SIG-M5 (cell line): ENCODE results near the gene CLIC1.
"Not testable (repeated sequence)": the region's sequence is repeated elsewhere in the genome, so short reads cannot be mapped to it uniquely, and the experiment has no call there.

Experiments used
- DNase-seq: peaks from one replicate; lab custom pipeline; 2025; lab: John Stamatoyannopoulos, UW

CLIC1 gene

DNA sequence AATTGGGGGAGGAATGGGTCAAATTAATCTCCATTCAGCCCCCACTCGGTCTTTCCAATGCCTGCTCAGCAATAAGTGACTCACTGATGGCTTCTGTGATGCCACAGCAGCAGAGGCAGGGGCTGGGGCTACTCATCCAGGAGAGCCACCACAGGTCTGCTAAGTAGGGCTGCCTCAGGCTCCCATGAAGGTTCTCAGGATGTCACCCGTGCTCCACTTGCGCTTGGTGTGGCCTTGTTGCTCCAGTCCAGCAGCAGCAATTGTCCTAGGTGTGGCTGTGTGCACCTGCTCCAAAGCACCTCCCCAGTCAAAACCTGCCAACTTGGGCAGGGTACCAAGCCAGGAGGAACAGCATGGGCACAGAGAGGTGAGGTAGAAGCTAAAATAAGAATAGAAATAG is 14.2 kb downstream of the CLIC1 start:
- DNase-seq = no peak

GRCh38 chr6:31721351-31722020 is 14.8 kb downstream of the CLIC1 start, which contains the start of gene LY6G6C:
TSS of gene LY6G6C (minus strand) at chr6:31721746. CDS start at chr6:31721679, 67 bp downstream.
- no peak for DNase-seq

GRCh38 chr6:31720196-31720770 is 16.0 kb downstream of the CLIC1 start:
- DNase-seq = no peak

- DNase-seq = no peak
Measured at GRCh38 chr6:31719001-31719400, 17.3 kb downstream of the CLIC1 start.

DNA sequence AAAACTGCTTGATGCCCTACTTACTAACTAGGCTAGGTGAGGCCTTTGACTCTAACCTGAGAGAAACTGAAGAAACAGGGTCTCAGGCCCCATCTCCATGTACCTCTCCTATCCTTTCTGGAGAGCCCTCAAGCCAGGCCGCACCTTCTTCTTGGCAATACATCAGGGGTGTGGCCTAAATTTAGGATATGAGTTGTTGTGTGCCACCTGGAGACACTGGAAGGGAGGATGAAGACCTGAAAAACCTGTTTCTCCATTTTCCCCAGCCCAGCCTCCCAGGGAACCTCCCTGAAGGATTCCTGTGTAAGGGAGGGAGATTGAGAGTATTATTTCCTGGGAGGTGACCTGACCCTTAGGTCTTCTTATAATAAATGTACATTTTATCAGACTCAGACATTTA is 18.1 kb downstream of the CLIC1 start:
- DNase-seq = no peak

- no peak for DNase-seq
Measured at GRCh38 chr6:31717499-31718222, 18.7 kb downstream of the CLIC1 start.

DNA sequence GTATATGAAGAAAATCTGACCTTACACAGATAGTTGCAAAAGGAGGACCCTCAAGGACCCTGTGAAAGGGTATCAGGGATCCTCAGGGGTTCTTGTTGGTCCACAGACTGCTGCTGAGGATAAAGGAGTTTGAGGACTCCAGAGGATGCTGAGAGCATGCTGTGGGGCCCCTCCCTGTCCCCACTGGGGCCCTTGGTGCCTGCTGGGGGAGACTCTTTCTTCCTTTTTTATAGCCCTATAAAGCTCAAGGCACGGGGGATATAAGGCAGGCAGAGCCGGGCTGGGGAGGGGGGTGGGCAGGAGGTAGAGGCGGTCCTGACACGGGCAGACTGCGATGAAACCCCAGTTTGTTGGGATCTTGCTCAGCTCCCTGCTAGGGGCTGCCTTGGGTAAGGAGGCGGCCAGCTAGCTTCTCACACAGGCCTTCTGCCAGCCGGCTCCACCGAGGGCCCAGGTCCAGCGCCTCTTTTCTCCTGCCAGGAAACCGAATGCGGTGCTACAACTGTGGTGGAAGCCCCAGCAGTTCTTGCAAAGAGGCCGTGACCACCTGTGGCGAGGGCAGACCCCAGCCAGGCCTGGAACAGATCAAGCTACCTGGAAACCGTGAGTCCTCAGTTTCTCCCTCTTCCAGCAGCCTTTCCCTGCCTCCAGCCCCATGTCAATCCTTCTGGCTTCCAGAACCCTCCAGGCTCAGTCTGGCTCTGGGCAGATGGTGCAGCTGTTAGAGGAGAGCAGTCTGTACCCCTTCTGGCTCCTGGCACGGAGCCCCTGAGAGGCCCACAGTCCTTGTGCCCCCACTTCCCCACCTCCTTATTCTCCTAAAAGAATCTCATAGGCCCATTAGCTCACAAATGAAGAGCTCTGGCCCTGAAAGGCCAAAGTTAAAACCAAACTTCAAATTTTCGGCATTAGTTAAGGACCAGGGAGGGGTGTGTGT is 21.0 kb downstream of the CLIC1 start, which contains the start of gene LY6G6D:
TSS of gene LY6G6D (plus strand) at position 327 of the 937 bp plus-strand sequence. CDS start at position 335, 8 bp downstream.
- DNase-seq = no peak

- no peak for DNase-seq
Measured at GRCh38 chr6:31713991-31714684, 22.2 kb downstream of the CLIC1 start.

DNA sequence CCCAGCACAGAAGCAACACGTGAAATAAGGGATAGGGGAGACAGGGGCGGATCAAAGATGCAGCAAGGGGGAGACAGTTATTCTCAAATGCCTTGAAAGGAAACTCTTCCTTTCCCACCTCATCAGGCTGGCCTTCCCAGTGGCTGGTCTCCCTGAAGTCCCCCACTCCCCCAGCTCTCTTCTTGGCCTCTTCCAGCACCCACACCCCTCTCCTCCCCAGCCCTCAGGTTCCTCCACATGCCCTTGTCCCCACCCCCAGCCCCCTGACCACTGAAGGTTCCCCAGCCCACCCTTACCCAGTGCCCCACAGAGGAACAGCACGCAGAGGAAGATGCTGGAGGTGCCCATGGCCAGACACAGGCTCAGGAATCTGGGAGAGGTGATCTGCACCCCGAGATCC is 22.9 kb downstream of the CLIC1 start:
- no peak for DNase-seq

DNA sequence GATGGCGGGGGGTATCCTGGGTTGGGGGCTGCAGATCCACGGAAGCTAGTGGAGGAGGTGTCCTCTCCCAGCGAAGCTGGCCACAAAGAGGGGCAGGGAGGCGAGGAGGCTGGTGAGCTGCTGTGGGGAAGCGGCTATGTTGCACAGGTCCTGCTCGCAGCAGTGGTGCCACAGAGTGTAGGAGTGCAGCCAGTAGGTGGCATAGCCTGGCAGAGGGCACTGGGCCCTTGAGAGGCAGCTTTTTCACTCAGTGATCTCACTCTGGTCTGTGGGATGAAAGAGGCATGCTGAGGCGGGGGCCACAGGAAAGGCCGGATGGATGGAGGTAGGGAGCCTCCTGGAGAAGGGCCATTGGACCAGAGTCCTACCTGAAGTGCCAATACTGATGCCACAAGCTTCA is 24.0 kb downstream of the CLIC1 start:
- no peak for DNase-seq

DNA sequence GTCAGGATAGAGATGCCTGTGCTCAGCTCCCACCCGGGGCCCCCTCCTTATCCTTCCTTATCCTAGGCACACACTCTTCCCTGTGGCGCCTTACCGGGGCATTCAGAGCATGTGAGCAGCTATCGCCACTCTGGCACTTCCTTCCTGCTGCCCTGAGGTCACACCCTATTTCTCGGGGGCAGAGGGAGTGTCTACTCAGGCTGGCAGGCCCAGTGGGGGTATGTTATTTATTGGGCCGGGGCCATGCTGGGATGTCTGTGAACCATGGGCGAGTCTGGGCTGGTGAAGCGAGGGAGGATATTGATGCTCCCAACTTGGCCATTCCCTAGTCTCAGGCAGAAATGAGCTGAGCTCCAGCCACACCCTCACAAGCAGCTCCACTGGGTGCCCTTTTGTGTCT is 25.1 kb downstream of the CLIC1 start:
- no peak for DNase-seq

GRCh38 chr6:31710523-31711219 is 25.7 kb downstream of the CLIC1 start:
- no peak for DNase-seq

DNA sequence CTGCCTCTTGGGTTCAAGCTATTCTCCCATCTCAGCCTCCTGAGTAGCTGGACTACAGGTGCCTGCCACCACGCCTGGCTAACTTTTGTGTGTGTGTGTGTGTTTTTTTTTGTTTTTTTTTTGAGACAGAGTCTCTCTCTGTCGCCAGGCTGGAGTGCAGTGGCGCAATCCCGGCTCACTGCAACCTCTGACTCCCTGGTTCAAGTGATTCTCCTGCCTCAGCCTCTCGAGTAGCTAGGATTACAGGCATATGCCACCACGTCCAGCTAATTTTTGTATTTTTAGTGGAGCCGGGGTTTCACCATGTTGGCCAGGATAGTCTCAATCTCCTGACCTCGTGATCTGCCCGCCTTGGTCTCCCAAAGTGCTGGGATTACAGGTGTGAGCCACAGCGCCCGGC is 27.2 kb downstream of the CLIC1 start:
- not testable (repeated sequence) for DNase-seq

GRCh38 chr6:31708224-31708623 is 28.1 kb downstream of the CLIC1 start:
- DNase-seq = no peak

DNA sequence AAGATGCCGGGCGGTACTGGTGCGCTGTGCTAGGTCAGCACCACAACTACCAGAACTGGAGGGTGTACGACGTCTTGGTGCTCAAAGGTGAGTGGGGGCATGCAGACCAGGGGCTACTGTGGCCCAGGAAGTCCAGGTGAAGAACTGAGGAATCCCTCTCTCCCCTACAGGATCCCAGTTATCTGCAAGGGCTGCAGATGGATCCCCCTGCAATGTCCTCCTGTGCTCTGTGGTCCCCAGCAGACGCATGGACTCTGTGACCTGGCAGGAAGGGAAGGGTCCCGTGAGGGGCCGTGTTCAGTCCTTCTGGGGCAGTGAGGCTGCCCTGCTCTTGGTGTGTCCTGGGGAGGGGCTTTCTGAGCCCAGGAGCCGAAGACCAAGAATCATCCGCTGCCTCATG is 28.6 kb downstream of the CLIC1 start:
- no peak for DNase-seq

DNA sequence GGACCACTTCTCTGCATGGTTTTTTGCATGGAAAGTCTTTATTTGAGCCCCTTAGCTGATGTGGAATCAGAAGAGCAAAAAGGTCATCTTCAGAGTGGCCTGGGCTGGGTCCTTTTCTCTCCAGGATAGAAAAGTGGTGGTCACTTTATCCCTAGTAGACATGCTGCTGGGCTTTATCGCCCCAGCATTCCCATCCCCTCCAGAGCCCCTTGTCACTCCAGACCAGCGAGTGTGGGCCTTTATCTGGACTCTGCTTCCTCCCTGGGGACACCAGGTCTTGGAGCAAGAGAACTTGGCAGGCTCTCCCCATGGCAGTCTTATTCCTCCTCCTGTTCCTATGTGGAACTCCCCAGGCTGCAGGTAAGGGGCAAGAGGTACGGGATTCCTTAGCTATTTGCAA is 29.7 kb downstream of the CLIC1 start, which contains the start of gene LY6G6F:
TSS of gene LY6G6F (plus strand) at position 268 of the 400 bp plus-strand sequence. CDS start at position 309, 41 bp downstream.
- no peak for DNase-seq

- DNase-seq = no peak
Measured at GRCh38 chr6:31705931-31706330, 30.4 kb downstream of the CLIC1 start.

- peak; percentile 79 for DNase-seq
Measured at GRCh38 chr6:31702819-31703716, 33.3 kb downstream of the CLIC1 start, which contains the start of gene ABHD16A. TSS of gene ABHD16A (minus strand) at chr6:31703324. CDS start at chr6:31703281, 43 bp downstream.

GRCh38 chr6:31702405-31702818 is 33.9 kb downstream of the CLIC1 start:
- DNase-seq = no peak
